GM21619 (cell line): ENCODE data around the gene ABCA3.

Experiments used
- ATAC-seq: cut with Tn5 transposase; IDR thresholded peaks from one replicate; pipeline ENCODE4 v1.9.1; 2021; ENCODE audit not compliant: unreplicated experiment

Gene ABCA3

DNA sequence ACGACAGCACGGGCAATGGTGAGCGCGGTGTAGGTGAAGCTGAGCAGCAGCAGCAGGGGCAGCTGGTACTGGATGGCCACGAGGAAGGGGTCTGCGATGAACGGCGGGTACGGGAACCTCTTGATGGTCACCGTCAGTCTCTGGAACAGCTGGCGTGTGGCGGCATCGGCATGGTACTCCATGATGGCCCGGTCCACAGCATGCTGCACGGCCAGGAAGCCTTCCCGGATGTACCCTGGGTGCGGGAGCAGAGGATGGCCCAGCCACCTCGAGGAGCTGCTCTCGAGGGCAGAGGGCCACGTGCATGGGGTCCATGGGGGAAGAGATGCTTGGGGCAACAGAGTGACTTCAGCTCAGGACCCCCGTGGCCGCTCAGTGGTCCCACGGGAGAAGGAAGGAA is 20.9 kb downstream of the ABCA3 start:
- ATAC-seq: no peak

GRCh38 chr16:2317231-2318020 is 23.1 kb downstream of the ABCA3 start:
- no peak for ATAC-seq

DNA sequence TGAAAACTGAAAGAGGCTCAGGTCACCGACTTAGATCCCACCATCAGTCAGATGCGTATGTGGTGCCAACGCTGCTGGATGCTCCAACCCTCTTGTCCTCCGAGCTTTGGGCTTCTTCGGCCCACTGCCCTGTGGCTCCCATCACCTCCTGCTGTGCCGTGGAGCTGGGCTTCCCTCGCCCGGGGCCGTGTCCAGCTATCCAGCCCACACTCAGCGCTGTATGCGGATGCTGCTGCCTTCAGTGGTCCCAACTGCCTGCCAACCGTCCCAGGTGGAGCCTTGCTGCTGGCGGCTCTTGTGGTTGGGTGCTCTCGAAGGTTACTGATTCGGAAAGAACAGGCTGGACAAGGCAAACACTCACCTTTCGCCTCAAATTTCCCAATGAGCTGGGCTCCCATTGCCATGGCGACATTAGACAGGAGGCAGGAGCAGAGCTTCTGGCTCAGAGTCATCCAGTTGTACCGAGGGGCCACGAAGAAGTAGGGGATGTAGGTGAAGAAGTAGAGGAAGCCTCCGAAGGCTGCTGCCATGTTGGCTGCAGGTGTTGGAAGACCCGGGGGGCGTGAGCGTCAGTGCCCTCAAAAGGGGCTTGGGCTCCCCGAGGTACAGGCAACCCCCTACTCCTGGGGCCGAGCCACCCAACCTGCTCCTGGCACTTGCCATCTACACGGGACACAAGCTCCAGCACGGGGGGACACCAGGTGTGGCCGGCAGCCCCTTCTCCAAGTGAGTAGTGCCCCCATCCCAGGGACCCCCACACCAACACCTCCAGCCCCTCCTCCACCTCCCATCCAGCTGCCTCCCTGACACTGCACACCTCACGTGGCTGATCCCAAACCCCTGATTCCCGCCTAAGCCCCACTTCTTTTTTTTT is 32.2 kb downstream of the ABCA3 start:
- no peak for ATAC-seq

DNA sequence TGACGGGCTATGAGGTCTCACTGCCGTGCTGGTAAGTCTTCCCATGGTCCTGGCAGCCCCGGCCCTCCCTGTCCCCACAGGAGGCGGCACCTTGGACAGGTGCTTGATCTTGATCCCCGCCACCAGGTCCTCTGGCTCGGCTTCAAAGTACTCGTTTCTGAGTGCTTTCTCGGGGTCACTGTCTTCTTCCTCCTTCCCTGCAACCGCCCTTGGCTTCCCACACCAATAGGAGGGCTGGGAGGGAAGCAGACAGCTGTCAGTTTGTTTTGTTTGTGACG is 40.7 kb downstream of the ABCA3 start:
- ATAC-seq: no peak

DNA sequence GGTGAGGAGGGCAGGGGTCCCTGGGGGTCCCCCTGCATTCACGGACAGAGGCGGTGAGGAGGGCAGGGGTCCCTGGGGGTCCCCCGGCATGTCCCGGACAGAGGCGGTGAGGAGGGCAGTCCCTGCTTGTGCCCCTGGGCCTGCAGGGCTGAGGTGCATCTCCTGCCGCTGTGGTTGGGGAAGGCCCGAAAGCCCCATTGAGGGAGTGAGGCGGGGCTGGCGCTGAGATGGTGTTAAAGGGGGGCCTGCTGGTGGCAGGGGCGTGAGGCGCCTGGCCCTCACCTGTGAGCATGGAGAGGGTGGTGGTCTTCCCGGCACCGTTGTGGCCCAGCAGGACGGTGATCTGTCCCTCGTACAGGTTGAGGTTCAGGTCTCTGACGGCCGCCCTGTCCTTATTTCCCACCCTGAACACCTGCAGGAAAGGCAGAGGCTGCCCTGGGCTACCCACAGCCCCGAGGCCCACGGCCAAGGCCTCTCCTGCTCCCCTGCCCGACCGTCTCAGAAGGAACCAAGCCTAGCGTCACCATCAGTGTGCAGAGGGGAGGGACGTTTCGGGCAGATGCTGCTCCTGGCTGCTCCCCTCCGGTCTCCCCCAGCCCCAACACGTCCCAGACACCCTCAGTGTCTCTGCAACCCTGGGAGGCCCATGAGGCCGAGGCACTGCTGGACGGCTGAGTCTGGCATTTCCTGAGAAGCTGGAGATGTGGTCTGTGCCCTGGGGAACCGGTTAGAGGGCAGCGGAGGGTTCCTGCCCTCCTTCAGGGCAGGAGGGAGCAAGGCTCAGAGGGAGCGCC is 41.2 kb downstream of the ABCA3 start:
- no peak for ATAC-seq

GRCh38 chr16:2298621-2299020 is 41.9 kb downstream of the ABCA3 start:
- no peak for ATAC-seq

GRCh38 chr16:2297506-2297860 is 43.0 kb downstream of the ABCA3 start:
- ATAC-seq: no peak

GRCh38 chr16:2296661-2297505 is 43.6 kb downstream of the ABCA3 start:
- ATAC-seq: no peak

DNA sequence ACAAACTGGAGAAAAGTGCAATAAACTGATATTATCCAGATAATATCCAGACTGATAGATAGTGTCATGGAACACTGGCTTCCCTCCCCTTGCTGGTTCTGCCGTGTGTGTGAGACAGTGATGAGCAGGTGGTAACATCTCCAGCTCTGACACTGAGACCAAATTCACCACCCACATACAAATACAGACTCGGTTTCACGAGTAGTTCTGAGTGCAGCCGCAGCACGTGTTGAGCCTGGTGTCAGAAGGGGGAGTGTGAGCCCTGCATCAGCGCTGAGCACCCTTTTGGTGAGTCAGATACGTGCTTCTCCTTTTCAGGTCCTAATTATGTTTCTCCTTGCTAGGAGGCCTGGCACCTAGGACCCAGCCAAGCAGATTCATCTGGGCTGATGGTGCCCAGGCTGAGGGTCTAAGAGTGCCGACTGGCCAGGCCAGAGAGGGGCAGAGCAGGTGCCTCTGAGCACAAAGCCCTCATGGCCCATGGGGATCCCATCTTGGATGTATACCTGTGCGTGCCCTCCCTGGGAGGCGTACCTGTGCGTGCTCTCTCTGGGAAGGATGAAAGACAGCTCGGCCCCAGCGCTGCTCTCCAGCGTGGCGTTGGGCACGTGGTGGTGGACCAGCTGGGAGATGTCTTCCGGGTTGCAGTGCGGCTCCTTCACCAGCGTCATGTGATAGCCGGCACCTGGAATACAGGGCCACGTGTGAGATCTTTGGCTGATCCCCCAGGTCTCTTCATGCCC is 45.3 kb downstream of the ABCA3 start:
- ATAC-seq: peak; percentile 77

GRCh38 chr16:2292221-2292620 is 48.3 kb downstream of the ABCA3 start:
- ATAC-seq: no peak

DNA sequence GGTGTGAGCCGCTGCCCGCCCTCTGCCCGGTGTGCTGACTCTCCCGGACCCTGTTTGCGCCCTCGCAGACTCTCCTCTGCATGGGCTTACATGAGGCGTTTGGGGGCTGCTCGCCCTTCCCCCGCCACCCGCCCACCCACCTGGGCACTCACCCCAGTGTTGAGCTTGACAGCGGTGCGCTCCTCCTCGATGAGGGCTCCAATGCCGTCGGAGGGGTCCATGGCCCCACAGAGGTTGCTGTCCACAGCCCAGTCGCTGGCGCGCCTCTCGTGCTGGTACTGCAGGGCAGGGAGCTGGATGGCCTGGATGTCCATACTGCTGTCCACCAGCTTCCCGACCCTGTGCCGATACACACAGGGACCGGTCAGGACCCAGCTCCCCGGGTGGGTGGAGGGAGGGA is 51.2 kb downstream of the ABCA3 start:
- ATAC-seq: no peak

DNA sequence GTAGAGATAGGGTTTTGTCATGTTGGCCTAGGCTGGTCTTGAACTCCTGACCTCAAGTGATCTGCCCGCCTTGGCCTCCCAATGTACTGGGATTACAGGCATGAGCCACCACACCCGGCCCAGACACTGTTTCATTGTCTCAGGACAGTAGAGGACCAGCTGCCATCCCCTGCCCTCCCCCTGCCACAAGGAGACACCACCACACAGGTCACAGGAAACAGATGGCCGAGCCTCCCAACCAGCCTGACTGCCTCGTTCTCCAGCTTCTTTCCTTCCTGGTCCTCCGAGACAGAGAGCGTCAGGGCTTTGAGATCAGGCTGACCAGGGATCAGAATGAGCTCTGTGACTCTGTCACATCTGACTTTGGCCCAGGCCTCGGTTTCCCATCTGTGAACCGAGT is 51.8 kb downstream of the ABCA3 start:
- ATAC-seq: no peak

DNA sequence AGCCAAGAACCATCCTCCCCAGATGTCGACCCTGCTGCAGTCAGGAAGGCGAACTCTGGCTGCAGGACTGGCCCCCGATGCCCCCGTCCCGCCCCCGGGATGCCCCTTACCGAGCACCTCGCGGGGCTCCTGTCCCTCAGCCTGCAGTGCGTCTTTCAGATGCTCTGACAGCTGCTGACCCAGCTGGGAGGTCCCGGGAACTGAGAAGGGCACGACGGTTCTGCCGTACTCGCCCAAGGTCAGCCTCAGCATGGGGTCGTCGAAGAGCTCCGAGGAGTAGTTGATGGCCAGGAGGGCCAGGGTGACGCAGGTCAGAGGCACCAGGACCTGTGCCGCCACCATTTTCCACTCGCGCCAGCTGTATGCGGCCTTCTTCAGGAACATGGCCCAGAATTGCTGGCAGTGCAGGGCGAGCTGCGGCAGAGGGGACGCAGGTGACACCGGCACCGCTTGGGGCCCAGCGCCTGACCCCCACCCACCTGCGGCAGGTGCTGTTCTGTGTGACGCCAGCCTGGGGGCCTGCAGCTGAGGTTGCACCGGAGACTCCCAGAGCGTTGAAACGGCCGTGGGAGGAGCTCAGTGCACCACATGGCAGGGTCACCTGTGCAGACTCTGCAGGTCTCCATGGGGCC is 52.5 kb downstream of the ABCA3 start:
- no peak for ATAC-seq

- ATAC-seq: no peak
These were observed 54.0 kb downstream of the ABCA3 start for GRCh38 chr16:2286550-2286949.

DNA sequence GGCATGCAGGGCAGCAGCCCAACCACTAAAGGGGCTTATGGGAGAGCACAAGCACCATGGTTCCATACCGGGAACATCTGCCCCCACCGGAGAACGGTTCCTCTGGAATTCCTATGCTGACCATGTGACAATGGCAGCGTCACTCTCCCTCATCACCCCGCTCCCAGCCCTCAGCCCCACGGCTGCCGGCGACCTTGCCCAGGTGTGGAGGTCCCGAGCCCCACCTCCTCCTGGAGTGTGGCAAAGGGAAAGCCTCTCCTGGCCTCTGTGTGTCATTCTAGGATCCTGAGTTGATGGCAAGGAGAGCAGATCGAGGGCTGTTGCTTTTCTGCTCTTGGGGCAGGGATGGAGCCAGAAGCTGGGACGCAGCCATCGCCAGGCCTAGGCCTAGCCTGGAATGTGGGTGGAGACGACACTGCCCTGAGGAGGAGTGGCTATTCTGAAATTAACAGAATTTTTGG is 54.8 kb downstream of the ABCA3 start:
- ATAC-seq: no peak

GRCh38 chr16:2284797-2285576 is 55.5 kb downstream of the ABCA3 start:
- ATAC-seq: no peak

DNA sequence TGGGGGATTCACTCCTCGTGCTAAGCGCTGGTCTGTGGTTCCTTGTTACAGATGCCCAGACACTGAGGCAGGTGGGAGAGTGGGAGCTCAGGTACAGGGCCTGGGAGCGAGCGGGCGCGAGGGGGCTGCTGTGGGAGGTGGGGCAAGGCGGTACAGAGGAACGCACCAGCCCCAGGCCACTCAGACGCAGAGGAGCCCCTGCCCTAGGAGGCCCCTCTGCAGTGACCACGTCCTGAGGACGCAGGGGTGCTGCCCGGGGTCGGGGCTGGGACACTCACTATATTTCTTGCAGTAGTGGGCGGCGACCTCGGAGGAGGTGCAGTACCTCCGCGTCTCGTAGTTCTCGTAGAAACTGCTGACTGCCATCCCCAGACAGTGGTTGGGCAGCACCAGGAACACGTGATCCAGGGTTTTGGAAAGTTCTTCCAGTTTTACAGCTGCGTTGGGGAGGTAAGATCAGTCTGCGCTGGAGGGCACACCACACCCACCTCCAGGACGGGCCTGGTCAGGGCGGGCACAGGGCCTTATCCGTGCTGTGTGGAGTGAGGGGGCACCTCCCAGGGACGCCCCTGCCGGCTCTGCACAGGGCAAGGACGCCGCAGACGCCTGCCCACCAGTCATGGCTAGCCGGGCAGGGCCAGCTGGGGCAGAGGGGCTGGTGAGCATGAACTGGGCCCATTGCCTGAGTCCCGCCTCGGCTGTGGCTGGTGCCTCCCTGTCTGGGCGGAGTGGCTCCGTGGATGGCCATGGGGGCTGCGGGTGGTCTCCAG is 56.3 kb downstream of the ABCA3 start:
- no peak for ATAC-seq
